Fibroblast of the aortic adventitia (primary cell): ENCODE results near the gene TOP3A. TPM values are rescaled to one million over a fixed set of nuclear protein-coding genes. Genes with fewer than 3 reads are reported as not detected.

Experiments used
- DNase-seq: peaks from one replicate; pipeline ENCODE4 v3.0.0-alpha.2; 2010; ENCODE audit warnings: low read depth
- H3K4me3 ChIP-seq: 2 replicates; pipeline ENCODE4 v1.5.1; 2011; ENCODE audit warnings: low read depth, mild to moderate bottlenecking, control low read depth, low read length, moderate library complexity
- total RNA-seq: library from RNA; depleted of rRNA; stranded (reverse); fragments of >200 nt; gene quantifications from 2 replicates; pipeline ENCODE4 v1.2.3, GENCODE V29; 2012; ENCODE audit warnings: low replicate concordance
- TF ChIP-seq, protein P1 (sequence below): IDR thresholded peaks from 2 replicates; pipeline ENCODE4 v1.5.1; 2011; ENCODE audit warnings: mild to moderate bottlenecking, low read length, control low read depth, inconsistent platforms; ENCODE audit not compliant: insufficient read depth

TOP3A gene
- total RNA-seq, 1 donor, result 50.0 TPM

DNA sequence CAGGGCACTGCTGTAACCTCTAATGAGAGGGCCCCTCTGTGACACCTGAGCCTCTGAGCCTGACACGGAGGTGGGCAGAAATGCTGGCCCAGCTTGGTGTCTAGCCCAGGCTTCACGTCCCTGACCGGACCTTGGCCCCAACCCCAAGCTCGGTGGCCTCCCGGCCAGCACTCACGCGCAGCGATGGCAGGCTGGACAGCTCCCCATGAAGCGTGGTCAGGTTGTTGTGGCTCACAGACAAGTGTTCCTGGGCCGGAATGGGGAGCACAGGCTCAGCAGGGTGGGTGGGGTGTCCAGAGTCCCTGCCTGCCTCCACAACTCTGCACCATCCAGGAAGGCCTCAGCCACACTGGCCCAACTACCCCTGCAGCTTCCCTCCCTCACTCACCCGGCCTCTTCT lies 58.4 kb downstream of the TOP3A start:
- TF ChIP-seq, protein P1, sequence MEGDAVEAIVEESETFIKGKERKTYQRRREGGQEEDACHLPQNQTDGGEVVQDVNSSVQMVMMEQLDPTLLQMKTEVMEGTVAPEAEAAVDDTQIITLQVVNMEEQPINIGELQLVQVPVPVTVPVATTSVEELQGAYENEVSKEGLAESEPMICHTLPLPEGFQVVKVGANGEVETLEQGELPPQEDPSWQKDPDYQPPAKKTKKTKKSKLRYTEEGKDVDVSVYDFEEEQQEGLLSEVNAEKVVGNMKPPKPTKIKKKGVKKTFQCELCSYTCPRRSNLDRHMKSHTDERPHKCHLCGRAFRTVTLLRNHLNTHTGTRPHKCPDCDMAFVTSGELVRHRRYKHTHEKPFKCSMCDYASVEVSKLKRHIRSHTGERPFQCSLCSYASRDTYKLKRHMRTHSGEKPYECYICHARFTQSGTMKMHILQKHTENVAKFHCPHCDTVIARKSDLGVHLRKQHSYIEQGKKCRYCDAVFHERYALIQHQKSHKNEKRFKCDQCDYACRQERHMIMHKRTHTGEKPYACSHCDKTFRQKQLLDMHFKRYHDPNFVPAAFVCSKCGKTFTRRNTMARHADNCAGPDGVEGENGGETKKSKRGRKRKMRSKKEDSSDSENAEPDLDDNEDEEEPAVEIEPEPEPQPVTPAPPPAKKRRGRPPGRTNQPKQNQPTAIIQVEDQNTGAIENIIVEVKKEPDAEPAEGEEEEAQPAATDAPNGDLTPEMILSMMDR, result no peak
- no peak for DNase-seq
- H3K4me3 ChIP-seq, result peak overlapping the region; percentile 17

DNA sequence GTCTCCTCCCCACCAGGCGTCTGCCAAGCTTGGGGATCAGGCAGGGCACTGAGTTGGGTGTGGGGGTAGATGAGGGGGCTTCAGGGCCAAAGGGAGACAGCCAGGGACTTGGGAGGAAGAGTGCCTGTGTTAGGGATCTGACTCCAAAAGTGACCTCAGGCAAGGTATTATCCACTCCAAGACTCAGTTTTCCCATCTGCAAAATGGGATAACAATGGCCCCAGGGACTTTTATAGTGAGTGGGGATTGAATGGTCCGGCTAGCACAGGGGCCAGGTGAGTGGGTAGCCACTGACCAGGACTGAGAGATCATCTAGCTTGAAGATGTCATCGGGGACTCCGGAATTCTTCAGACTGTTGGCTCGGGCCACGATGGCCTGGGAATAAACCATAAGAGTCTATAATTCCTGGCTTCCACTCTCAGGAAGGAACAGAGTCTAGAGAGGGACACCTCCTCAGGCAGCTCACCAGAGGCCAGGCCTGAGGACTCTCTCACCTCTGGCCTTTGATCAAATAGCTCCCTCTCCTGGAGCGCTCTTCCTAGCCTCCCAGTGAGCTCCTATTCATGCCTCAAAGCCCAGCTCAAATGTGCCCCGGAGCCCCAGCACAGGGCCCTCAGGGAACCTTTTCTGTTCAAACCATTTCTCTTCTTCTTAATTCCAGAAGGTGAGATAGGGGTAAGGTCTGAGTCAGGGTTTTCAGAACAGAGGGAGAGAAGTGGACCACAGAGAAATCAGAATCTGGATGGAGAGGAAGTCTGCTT lies 59.7 kb downstream of the TOP3A start:
- H3K4me3 ChIP-seq, result no peak overlapping the region
- no peak for DNase-seq
- TF ChIP-seq, protein P1, result no peak

DNA sequence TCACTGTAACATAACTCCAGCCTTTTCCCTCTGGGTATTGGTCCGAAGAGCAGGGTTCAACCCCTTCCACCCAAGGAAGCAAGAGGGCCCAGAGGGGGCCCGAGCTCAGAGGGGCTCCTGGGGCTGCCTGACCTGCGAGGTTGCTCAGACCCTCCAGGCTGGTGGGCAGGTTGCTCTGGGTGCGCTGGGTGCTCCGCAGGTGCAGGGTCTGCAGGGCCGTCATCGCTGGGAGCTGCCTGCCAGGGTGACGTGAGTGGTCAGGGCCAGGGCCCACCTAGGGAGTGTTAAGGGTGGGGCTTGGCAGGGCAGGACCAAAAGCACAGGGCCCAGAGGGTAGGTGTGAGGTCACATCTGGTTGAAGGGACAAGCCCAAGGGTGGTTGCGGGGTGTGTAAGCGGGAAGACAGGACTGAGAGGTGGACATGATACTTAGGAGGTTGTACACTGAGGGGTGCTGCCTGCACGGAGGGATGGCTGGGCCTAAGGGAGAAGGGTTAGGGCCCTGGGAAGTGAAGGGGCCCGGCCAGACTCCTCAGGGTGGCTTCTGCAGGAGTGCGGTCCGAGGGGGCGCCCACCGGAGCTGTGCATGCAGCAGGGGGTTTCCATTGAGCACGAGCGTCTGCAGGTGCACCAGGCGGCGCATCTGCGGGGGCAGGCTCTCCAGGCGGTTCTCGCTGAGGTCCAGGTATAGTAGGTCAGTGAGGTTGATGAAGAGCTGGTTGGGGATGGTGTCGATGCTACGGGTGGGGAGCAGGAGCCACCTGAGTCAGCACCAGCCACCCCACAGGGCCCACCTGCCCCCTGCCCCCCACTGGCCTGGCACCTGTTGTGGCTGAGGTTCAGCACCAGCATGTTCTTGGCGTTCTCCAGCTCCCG lies 60.6 kb downstream of the TOP3A start:
- TF ChIP-seq, protein P1, result no peak
- no peak overlapping the region for H3K4me3 ChIP-seq
- no peak for DNase-seq

DNA sequence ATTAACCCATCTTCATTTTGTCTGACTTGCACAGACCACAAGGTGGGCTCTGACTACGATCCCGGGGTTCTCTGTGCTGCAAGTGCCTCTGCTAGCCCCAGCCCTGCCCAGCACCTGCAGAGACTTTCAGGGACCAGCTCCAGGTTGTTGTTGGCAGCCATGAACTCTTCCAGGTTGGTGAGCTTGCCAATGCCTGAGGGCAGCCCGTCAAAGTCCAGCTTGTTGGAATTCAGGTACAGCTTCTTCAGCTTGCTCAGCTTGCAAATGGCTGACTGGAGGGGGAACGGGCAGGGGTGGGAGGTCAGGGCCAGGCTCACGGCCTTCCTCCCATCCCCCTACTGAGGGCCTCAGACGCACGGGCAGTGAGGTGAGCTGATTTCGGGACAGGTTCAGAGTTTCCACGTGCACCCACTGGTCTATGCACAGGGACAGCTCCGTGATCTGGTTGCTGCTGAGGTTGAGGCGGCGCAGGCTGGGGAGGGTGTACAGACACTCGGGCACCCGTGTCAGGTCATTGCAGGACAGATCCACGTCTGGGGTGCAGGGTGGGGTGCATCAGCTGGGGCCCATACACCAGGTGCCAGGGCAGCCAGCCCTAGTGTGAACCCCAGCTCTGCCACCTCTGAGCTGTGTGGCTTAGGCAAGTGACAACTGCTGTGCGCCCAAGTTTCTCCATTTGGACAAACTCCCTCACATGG lies 61.5 kb downstream of the TOP3A start:
- TF ChIP-seq, protein P1, result no peak
- DNase-seq, result no peak
- no peak overlapping the region for H3K4me3 ChIP-seq

DNA sequence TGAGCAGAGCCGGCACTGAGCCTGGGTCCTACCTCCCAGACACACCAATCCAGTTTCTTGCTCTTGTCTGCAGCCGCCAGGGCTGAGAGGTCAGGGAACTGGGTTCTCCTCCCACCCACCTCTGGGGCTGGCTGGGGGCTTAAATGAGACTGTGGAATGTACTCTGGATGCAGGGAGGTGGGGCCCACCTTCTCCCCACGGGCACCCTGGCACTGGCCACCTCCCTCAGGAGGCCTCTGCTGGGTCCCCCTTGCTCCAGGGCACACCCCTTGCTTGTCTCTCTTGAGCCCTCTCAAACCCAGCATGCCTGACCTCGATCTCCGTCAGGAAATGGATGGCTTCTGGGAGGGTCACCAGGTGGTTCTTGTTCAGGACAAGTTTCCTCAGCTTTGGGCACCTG lies 62.6 kb downstream of the TOP3A start:
- TF ChIP-seq, protein P1, result no peak
- DNase-seq, result no peak
- H3K4me3 ChIP-seq, result no peak overlapping the region

DNA sequence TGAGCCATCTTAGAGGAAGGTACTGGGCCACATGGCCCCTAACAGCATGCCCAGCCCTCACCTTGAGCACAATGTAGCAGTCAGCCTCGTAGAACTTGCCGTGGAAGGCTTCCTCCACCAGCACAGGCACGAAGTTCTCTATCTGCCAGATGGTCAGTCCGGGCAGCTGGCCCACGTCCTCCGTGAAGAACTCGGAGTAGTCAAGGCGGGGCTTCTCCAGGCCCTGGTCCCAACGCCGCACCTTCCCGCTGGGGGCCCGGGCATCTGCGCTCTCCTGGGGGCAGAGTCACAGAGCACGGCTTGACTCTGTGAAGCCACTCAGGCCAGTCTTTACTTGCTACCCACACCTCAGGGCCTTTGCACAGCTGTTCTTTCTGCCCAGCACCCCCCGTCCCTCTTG lies 63.6 kb downstream of the TOP3A start:
- H3K4me3 ChIP-seq, result no peak overlapping the region
- TF ChIP-seq, protein P1, result no peak
- no peak for DNase-seq
